IMR-90 (cell line): ENCODE measurements around the gene ARHGEF7. TPM values are rescaled to one million over a fixed set of nuclear protein-coding genes. Genes with fewer than 3 reads are reported as not detected.

Experiments
- ATAC-seq: fragments of 200-7000 bp; cut with Tn5 transposase; 2 replicates; pipeline ENCODE4 v1.9.1; 2020; ENCODE audit warnings: low read depth, mild to moderate bottlenecking, moderate library complexity
- BruUV-seq: library from RNA; stranded (reverse); fragments of 400-500 nt; replicated peaks from 2 replicates; lab custom pipeline; 2021; lab: Mats Ljungman, UMichigan
- CTCF ChIA-PET: fragments of 300-600 bp; formaldehyde crosslinking; extraction: SDS; loops from one replicate; lab custom pipeline; 2021; ENCODE audit warnings: antibody characterized with exemption; lab: Yijun Ruan, JAX
- POLR2A ChIA-PET: fragments of 300-600 bp; sonication (Branson Sonifier 250); formaldehyde crosslinking; loops from one replicate; lab custom pipeline; 2022; ENCODE audit warnings: antibody characterized with exemption; ENCODE audit not compliant: unreplicated experiment; lab: Charles Lee
- DNase-seq: peaks from one replicate; pipeline ENCODE4 v3.0.0; 2013
- H2AFZ ChIP-seq: replicated peaks from 2 replicates; pipeline ENCODE3; 2013; ENCODE audit warnings: low read length, mild to moderate bottlenecking; ENCODE audit not compliant: poor library complexity
- H2AK5ac ChIP-seq: 2 replicates; pipeline ENCODE4 v1.6.1; 2013; ENCODE audit warnings: low read depth, low read length, inconsistent platforms
- H2AK9ac ChIP-seq: replicated peaks from 2 replicates; pipeline ENCODE3; 2013; ENCODE audit warnings: mild to moderate bottlenecking, low read depth, low read length, moderate library complexity; ENCODE audit not compliant: poor library complexity
- H2BK120ac ChIP-seq: 2 replicates; pipeline ENCODE4 v1.6.1; 2013; ENCODE audit warnings: low read depth, low read length, inconsistent platforms
- H2BK15ac ChIP-seq: 3 replicates; pipeline ENCODE4 v1.6.1; 2013; ENCODE audit warnings: low read depth, low read length, inconsistent platforms
- H2BK20ac ChIP-seq: 2 replicates; pipeline ENCODE4 v1.6.1; 2013; ENCODE audit warnings: low read depth, mild to moderate bottlenecking, inconsistent platforms, low read length, moderate library complexity
- H2BK5ac ChIP-seq: 2 replicates; pipeline ENCODE4 v1.6.1; 2013; ENCODE audit warnings: mild to moderate bottlenecking, low read depth, low read length, inconsistent platforms; ENCODE audit not compliant: poor library complexity, severe bottlenecking
- H3K14ac ChIP-seq: replicated peaks from 2 replicates; pipeline ENCODE4 v1.6.1; 2013; ENCODE audit warnings: low read depth, low read length, inconsistent platforms
- H3K18ac ChIP-seq: 2 replicates; pipeline ENCODE4 v1.6.1; 2013; ENCODE audit warnings: low read depth, low read length, control low read depth
- H3K23ac ChIP-seq: 2 replicates; pipeline ENCODE4 v1.6.1; 2013; ENCODE audit warnings: low read depth, low read length, inconsistent platforms
- H3K27ac ChIP-seq: 2 replicates; pipeline ENCODE4 v1.5.1; 2013; ENCODE audit warnings: mild to moderate bottlenecking, control low read depth, low read length; ENCODE audit not compliant: insufficient read depth
- H3K27me3 ChIP-seq: 2 replicates; pipeline ENCODE4 v1.6.1; 2013; ENCODE audit warnings: low read length; ENCODE audit not compliant: control insufficient read depth, insufficient read depth
- H3K36me3 ChIP-seq: 2 replicates; pipeline ENCODE4 v1.6.1; 2013; ENCODE audit warnings: low read length, mixed read lengths; ENCODE audit not compliant: control insufficient read depth, insufficient read depth
- H3K4ac ChIP-seq: 2 replicates; pipeline ENCODE4 v1.6.1; 2013; ENCODE audit warnings: low read depth, low read length, inconsistent platforms
- H3K4me1 ChIP-seq: 2 replicates; pipeline ENCODE4 v1.6.1; 2013; ENCODE audit warnings: low read length, mixed read lengths; ENCODE audit not compliant: control insufficient read depth, insufficient read depth
- H3K4me2 ChIP-seq: 2 replicates; pipeline ENCODE4 v1.6.1; 2013; ENCODE audit warnings: low read depth, mild to moderate bottlenecking, control low read depth, low read length, moderate library complexity
- H3K4me3 ChIP-seq: 2 replicates; pipeline ENCODE4 v1.5.1; 2013; ENCODE audit warnings: low read depth, mild to moderate bottlenecking, control low read depth, low read length, moderate library complexity; ENCODE audit not compliant: insufficient read depth
- H3K56ac ChIP-seq: 2 replicates; pipeline ENCODE4 v1.6.1; 2013; ENCODE audit warnings: low read length, inconsistent platforms; ENCODE audit not compliant: insufficient read depth; ENCODE audit errors: extremely low read depth
- H3K79me1 ChIP-seq, 2 experiments: 2 replicates each; pipeline ENCODE4 v1.6.1; 2013; ENCODE audit warnings: low read length in 2 of 2, inconsistent platforms in 1 of 2, low read depth in 1 of 2
- H3K9ac ChIP-seq: 2 replicates; pipeline ENCODE4 v1.6.1; 2013; ENCODE audit warnings: low read depth, low read length, control low read depth
- H3K9me1 ChIP-seq: 2 replicates; pipeline ENCODE4 v1.6.1; 2013; ENCODE audit warnings: low read length, inconsistent platforms; ENCODE audit not compliant: insufficient read depth
- H3K9me3 ChIP-seq: 2 replicates; pipeline ENCODE4 v1.6.1; 2013; ENCODE audit warnings: low read length; ENCODE audit not compliant: control insufficient read depth, insufficient read depth
- H4K20me1 ChIP-seq: 2 replicates; pipeline ENCODE4 v1.6.1; 2013; ENCODE audit warnings: low read length, inconsistent platforms; ENCODE audit not compliant: insufficient read depth
- H4K5ac ChIP-seq: 2 replicates; pipeline ENCODE4 v1.6.1; 2013; ENCODE audit warnings: mild to moderate bottlenecking, low read depth, low read length, control low read depth
- H4K8ac ChIP-seq, 2 experiments: 2 replicates each; pipeline ENCODE4 v1.6.1; 2013; ENCODE audit warnings: low read depth in 2 of 2, low read length in 2 of 2, control low read depth in 1 of 2, inconsistent platforms in 1 of 2
- H4K91ac ChIP-seq: 2 replicates; pipeline ENCODE4 v1.6.1; 2013; ENCODE audit warnings: low read depth, low read length, inconsistent platforms; ENCODE audit not compliant: insufficient read depth
- CHD1 ChIP-seq: IDR thresholded peaks from 2 replicates; pipeline ENCODE4 v1.6.1; 2012; ENCODE audit warnings: low read depth, low read length, improper control_type of control experiment
- POLR2A ChIP-seq: IDR thresholded peaks from 2 replicates; pipeline ENCODE4 v1.6.1; 2012; ENCODE audit warnings: mild to moderate bottlenecking, low read depth, low read length
- WGBS, 2 experiments: methylation state at CpG; one replicate each; pipeline versions ENCODE4 v1.1.5 to v1.1.7; 2013; ENCODE audit warnings: missing lambda C conversion rate in 2 of 2; ENCODE audit not compliant: insufficient read length in 1 of 2; ENCODE audit errors: extremely low coverage in 2 of 2; 5-methylcytosine and 5-hydroxymethylcytosine counted together
- dilution Hi-C: fragments of 300-500 bp; cut with HindIII; formaldehyde crosslinking; loops from one replicate; pipeline ENCODE4 v1.14.3; 2018; ENCODE audit warnings: low sequenced_read_pairs; ENCODE audit not compliant: unreplicated experiment
- in situ Hi-C: fragments of 300-500 bp; cut with MboI; formaldehyde crosslinking; loops from 3 replicates; pipeline ENCODE4 v1.14.3; 2019; ENCODE audit warnings: low sequenced_read_pairs, inconsistent platforms, mixed read lengths
- intact Hi-C: fragments of 100-400 bp; cut with micrococcal nuclease; formaldehyde crosslinking; loops from 2 replicates; pipeline ENCODE4 v1.10.0; 2022
- polyA plus RNA-seq, 3 experiments: library from polyadenylated mRNA; depleted of rRNA; stranded (reverse); fragments of >200 nt; gene quantifications; 2 replicates each; pipeline ENCODE4 v1.2.3, GENCODE V29; 2012; ENCODE audit warnings: low replicate concordance in 1 of 3
- total RNA-seq: library from RNA; depleted of rRNA; stranded (reverse); fragments of >200 nt; gene quantifications from 2 replicates; pipeline ENCODE4 v1.2.3, GENCODE V29; 2012

ARHGEF7 gene
- total and polyA plus RNA-seq, 2 of the 4 experiments (the other 2 are of a cell fraction) = 32.9 to 59.0 TPM

- Histone ChIP-seq H2AK9ac (no peak overlapping the region), H2AK5ac (peak overlapping the region; percentile 41; the same call in 1 of the 2 replicates), H3K27ac (peak overlapping the region; percentile 49), H3K79me1 (peaks cover 24 to 55% of the 10 kb centered on the region in 2 experiments), H3K4me3 (no peak overlapping the region), H4K5ac (no peak overlapping the region), H3K4me1 (peaks cover 11% of the 10 kb centered on the region), H3K23ac (peak overlapping the region; percentile 13; the same call in 1 of the 2 replicates), H4K8ac (peak overlapping the region; percentile 32 to 70; a peak in 3 of 4 replicates), H2BK5ac (peak overlapping the region; percentile 69), H3K9me3 (no peaks in the 10 kb centered on the region), H2BK15ac (peak overlapping the region; percentile 26; the same call in 1 of the 3 replicates), H3K56ac (peak overlapping the region; percentile 59), H3K14ac (peak overlapping the region; percentile 55), H3K36me3 (peaks cover 46% of the 10 kb centered on the region), H3K9me1 (peaks cover 14% of the 10 kb centered on the region), H2AFZ (no peak overlapping the region), H3K4me2 (peak overlapping the region; percentile 62), H2BK20ac (peak overlapping the region; percentile 20; the same call in 1 of the 2 replicates), H3K4ac (peak overlapping the region; percentile 53), H4K91ac (peak overlapping the region; percentile 63), H2BK120ac (peak overlapping the region; percentile 89), H3K27me3 (no peaks in the 10 kb centered on the region), H3K18ac (peak overlapping the region; percentile 65; the same call in 1 of the 2 replicates), H4K20me1 (no peaks in the 10 kb centered on the region; the same call in 1 of the 2 replicates), H3K9ac (peak overlapping the region; percentile 12; the same call in 1 of the 2 replicates)
- DNase-seq (peak; percentile 85), ATAC-seq (peak; percentile 69)
- WGBS, 2 experiments = no CpG with 5 or more reads among the region's 10 CpGs
- intact Hi-C loops (loop anchor here (1.0 kb wide), 1 partner anchor 129 kb away; no protein-coding TSS in a partner anchor), in situ Hi-C loops (no loop called here), dilution Hi-C loops (no loop called here)
- TF ChIP-seq CHD1 (no peak), POLR2A (peak; percentile 55; the same call in 1 of the 2 replicates)
- no TSS peak for BruUV-seq
- CTCF ChIA-PET = interaction anchor here (0.9 to 1.3 kb wide), 3 partner anchors 11 to 565 kb away, joined by 3 to 4 read pairs (median 3); no protein-coding TSS in a partner anchor
- POLR2A ChIA-PET = no interaction called here
Measured at GRCh38 chr13:111281751-111282311, 166.7 kb downstream of the ARHGEF7 start.
